SK-N-SH (cell line): Measurements from ENCODE around the gene MBD4. TPM values are rescaled to one million over a fixed set of nuclear protein-coding genes. Genes with fewer than 3 reads are reported as not detected.
"Not testable (repeated sequence)": the region's sequence is repeated elsewhere in the genome, so short reads cannot be mapped to it uniquely, and the experiment has no call there.

Source experiments
- CTCF ChIA-PET: fragments of 300-600, 350-600 bp; formaldehyde crosslinking; extraction: SDS; loops from one replicate; lab custom pipeline; 2021; lab: Yijun Ruan, JAX
- POLR2A ChIA-PET: fragments of 350-600 bp; sonication (Branson Sonifier 250); formaldehyde crosslinking; extraction: SDS; loops from one replicate; lab custom pipeline; 2020; ENCODE audit warnings: antibody characterized with exemption, inconsistent platforms; lab: Yijun Ruan, JAX
- DNase-seq: peaks from one replicate; pipeline ENCODE4 v3.0.0; 2012
- H2AFZ ChIP-seq: fragments of 200-600 bp; sonication (generic); 2 replicates; pipeline ENCODE4 v1.8.1; 2016; ENCODE audit warnings: antibody characterized with exemption, mild to moderate bottlenecking, low read depth
- H3F3A ChIP-seq: fragments of 200-600 bp; sonication (generic); replicated peaks from 2 replicates; pipeline ENCODE3; 2016; ENCODE audit warnings: antibody characterized with exemption, mild to moderate bottlenecking; ENCODE audit not compliant: insufficient read depth
- H3K27ac ChIP-seq, 2 experiments: fragments of 200-500 bp in 1 of 2; fragments of 200-600 bp in 1 of 2; sonication (Bioruptor generic) in 1 of 2; sonication (generic), shearing (Covaris generic) in 1 of 2; 2 replicates each; pipeline versions ENCODE4 v1.5.1 to v1.6.1; 2014 to 2016; ENCODE audit warnings: low read depth in 2 of 2, inconsistent platforms in 1 of 2, low read length in 1 of 2, mild to moderate bottlenecking in 1 of 2, mixed read lengths in 1 of 2
- H3K27me3 ChIP-seq: fragments of 200-600 bp; sonication (generic), shearing (Covaris generic); 2 replicates; pipeline ENCODE4 v1.6.1; 2016; ENCODE audit warnings: mixed run types; ENCODE audit not compliant: insufficient read depth
- H3K36me3 ChIP-seq, 2 experiments: fragments of 200-500 bp in 1 of 2; fragments of 200-600 bp in 1 of 2; sonication (Bioruptor generic) in 1 of 2; sonication (generic) in 1 of 2; replicated peaks in 1 of 2; 2 replicates each; pipeline versions ENCODE3 to v1.5.1; 2014 to 2016; ENCODE audit warnings: low read length in 1 of 2, mild to moderate bottlenecking in 1 of 2; ENCODE audit not compliant: insufficient read depth in 2 of 2, control insufficient read depth in 1 of 2
- H3K4me1 ChIP-seq, 2 experiments: fragments of 200-500 bp in 1 of 2; fragments of 200-600 bp in 1 of 2; sonication (Bioruptor generic) in 1 of 2; sonication (generic), shearing (Covaris generic) in 1 of 2; 2 replicates each; pipeline versions ENCODE4 v1.5.1 to v1.6.1; 2014 to 2016; ENCODE audit warnings: low read depth in 1 of 2, low read length in 1 of 2, mixed run types in 1 of 2; ENCODE audit not compliant: insufficient read depth in 2 of 2, control insufficient read depth in 1 of 2
- H3K4me2 ChIP-seq: fragments of 200-600 bp; sonication (generic), shearing (Covaris generic); 2 replicates; pipeline ENCODE4 v1.6.1; 2017; ENCODE audit warnings: mixed run types
- H3K4me3 ChIP-seq, 2 experiments: fragments of 200-500 bp in 1 of 2; fragments of 200-600 bp in 1 of 2; sonication (Bioruptor generic) in 1 of 2; sonication (generic), shearing (Covaris generic) in 1 of 2; 2 replicates each; pipeline versions ENCODE4 v1.5.1 to v1.8.1; 2014 to 2016; ENCODE audit warnings: low read depth in 2 of 2, inconsistent platforms in 1 of 2, low read length in 1 of 2, mild to moderate bottlenecking in 1 of 2, mixed read lengths in 1 of 2, moderate library complexity in 1 of 2
- H3K79me2 ChIP-seq: fragments of 200-600 bp; sonication (generic); 2 replicates; pipeline ENCODE4 v1.8.1; 2017; ENCODE audit warnings: mild to moderate bottlenecking; ENCODE audit not compliant: insufficient read depth
- H3K9ac ChIP-seq: fragments of 200-600 bp; sonication (generic); 2 replicates; pipeline ENCODE4 v1.6.1; 2017; ENCODE audit warnings: mixed run types
- H3K9me2 ChIP-seq: fragments of 200-600 bp; sonication (generic); 2 replicates; pipeline ENCODE4 v1.6.1; 2017; ENCODE audit warnings: mixed run types
- H3K9me3 ChIP-seq: fragments of 200-600 bp; sonication (generic); 2 replicates; pipeline ENCODE4 v1.6.1; 2017; ENCODE audit warnings: mixed run types, mild to moderate bottlenecking, moderate library complexity
- H4K20me1 ChIP-seq: fragments of 200-600 bp; sonication (generic); 2 replicates; pipeline ENCODE4 v1.6.1; 2017; ENCODE audit warnings: mild to moderate bottlenecking, mixed run types; ENCODE audit not compliant: insufficient read depth
- CHD2 ChIP-seq: fragments of 150-350 bp; IDR thresholded peaks from 2 replicates; pipeline ENCODE4 v1.6.1; 2018; ENCODE audit warnings: low read length; ENCODE audit not compliant: partially characterized antibody
- ELF1 ChIP-seq: IDR thresholded peaks from 2 replicates; pipeline ENCODE4 v1.4.0; 2012
- EZH2phosphoT487 ChIP-seq: fragments of 200-600 bp; sonication (generic); IDR thresholded peaks from 2 replicates; pipeline ENCODE4 v1.6.1; 2017; ENCODE audit warnings: low read depth, mixed run types, mild to moderate bottlenecking, antibody characterized with exemption, moderate library complexity, borderline replicate concordance
- FOXJ3 ChIP-seq: sonication (generic); formaldehyde crosslinking; IDR thresholded peaks from 2 replicates; pipeline ENCODE4 v1.5.1; 2020; ENCODE audit warnings: mild to moderate bottlenecking, missing genetic modification reagents
- IRF3 ChIP-seq: fragments of 150-350 bp; IDR thresholded peaks from 2 replicates; pipeline ENCODE4 v1.6.1; 2016; ENCODE audit warnings: mild to moderate bottlenecking, low read depth, low read length
- JUND ChIP-seq: IDR thresholded peaks from 2 replicates; pipeline ENCODE4 v1.4.0; 2012
- MEF2A ChIP-seq: IDR thresholded peaks from 2 replicates; pipeline ENCODE4 v1.4.0; 2012; ENCODE audit warnings: low read depth, borderline replicate concordance
- NFIC ChIP-seq: IDR thresholded peaks from 2 replicates; pipeline ENCODE4 v1.4.0; 2012; ENCODE audit warnings: borderline replicate concordance
- PBX3 ChIP-seq: IDR thresholded peaks from 2 replicates; pipeline ENCODE4; 2012
- REST ChIP-seq: IDR thresholded peaks from 2 replicates; pipeline ENCODE4 v1.6.1; 2012; ENCODE audit warnings: mild to moderate bottlenecking, low read depth, low read length, moderate library complexity
- RFX5 ChIP-seq: IDR thresholded peaks from 2 replicates; pipeline ENCODE4 v1.6.1; 2012; ENCODE audit warnings: mild to moderate bottlenecking, improper control_type of control experiment, low read length
- TCF12 ChIP-seq: IDR thresholded peaks from 2 replicates; pipeline ENCODE4 v1.4.0; 2012
- TEAD4 ChIP-seq: IDR thresholded peaks from 2 replicates; pipeline ENCODE4 v1.4.0; 2012; ENCODE audit warnings: mild to moderate bottlenecking, borderline replicate concordance; ENCODE audit not compliant: insufficient read depth
- USF2 ChIP-seq: fragments of 150-350 bp; IDR thresholded peaks from 2 replicates; pipeline ENCODE4 v1.6.1; 2017; ENCODE audit warnings: antibody characterized with exemption, low read length, low read depth, borderline replicate concordance
- ZBTB33 ChIP-seq: IDR thresholded peaks from 2 replicates; pipeline ENCODE4 v1.4.0; 2012; ENCODE audit warnings: low read depth, borderline replicate concordance
- WGBS: methylation state at CpG from one replicate; pipeline ENCODE4 v1.1.6; 2017; ENCODE audit warnings: low lambda C conversion rate; 5-methylcytosine and 5-hydroxymethylcytosine counted together
- polyA plus RNA-seq, 3 experiments: library from polyadenylated mRNA; depleted of rRNA; stranded (reverse); fragments of >200 nt; gene quantifications; 2 replicates each; pipeline ENCODE4 v1.2.3, GENCODE V29; 2012
- TF ChIP-seq, protein P1 (sequence below): IDR thresholded peaks from 2 replicates; pipeline ENCODE4 v1.4.0; 2012; ENCODE audit warnings: low read depth

The MBD4 gene
- polyA plus RNA-seq, 1 of the 3 experiments (the other 2 are of a cell fraction), result 11.1 TPM

DNA sequence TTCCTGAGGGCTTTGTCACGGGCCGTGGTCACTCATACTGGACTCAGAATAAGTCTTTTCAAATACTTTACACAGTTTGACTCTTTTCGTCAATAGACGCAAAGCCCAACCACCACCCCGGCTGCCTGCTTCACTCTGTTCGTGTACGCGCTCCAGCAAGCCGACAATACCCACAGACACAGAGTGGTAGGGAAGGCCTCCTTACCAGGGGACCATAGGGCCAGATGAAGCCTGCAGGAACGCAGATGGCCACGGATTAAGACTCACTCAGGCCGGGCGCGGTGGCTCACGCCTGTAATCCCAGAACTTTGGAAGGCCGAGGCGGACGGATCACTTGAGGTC lies 41.0 kb downstream of the MBD4 start:
- DNase-seq, result peak; percentile 55
- WGBS, result 0% methylated on average over 9 of the region's 18 CpGs
- Histone ChIP-seq H3K27me3 (no peaks in the 10 kb centered on the region), H3K4me1 (peaks cover 5 to 10% of the 10 kb centered on the region in 2 experiments; a peak in 1 of 4 replicates), H3F3A (peaks cover 4% of the 10 kb centered on the region), H3K36me3 (peaks cover 0 to 7% of the 10 kb centered on the region in 2 experiments), H3K4me3 (peak overlapping the region; percentile 65 to 90), H3K9ac (peak overlapping the region; percentile 95), H3K9me2 (no peaks in the 10 kb centered on the region)
- POLR2A ChIA-PET, result no interaction called here
- CTCF ChIA-PET, result interaction anchor here (0.6 to 1.7 kb wide), 8 partner anchors 10 to 84 kb away, joined by 3 to 10 read pairs (median 3); a partner anchor contains a TSS
- TF ChIP-seq NFIC, result no peak
- TF ChIP-seq TEAD4, result no peak
- TF ChIP-seq ZBTB33, result no peak
- TF ChIP-seq, protein P1, sequence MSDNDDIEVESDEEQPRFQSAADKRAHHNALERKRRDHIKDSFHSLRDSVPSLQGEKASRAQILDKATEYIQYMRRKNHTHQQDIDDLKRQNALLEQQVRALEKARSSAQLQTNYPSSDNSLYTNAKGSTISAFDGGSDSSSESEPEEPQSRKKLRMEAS, result no peak
- no peak for TF ChIP-seq REST
- no peak for TF ChIP-seq USF2
- no peak for TF ChIP-seq PBX3
- no peak for TF ChIP-seq IRF3
- no peak for TF ChIP-seq CHD2
- no peak for TF ChIP-seq RFX5
- TF ChIP-seq TCF12, result no peak
- no peak for TF ChIP-seq JUND
- no peak for TF ChIP-seq ELF1
- no peak for TF ChIP-seq EZH2phosphoT487
- TF ChIP-seq MEF2A, result no peak
- no peak for TF ChIP-seq FOXJ3 (CRISPR knock-in tag)
- TF ChIP-seq, all 33 proteins: peak for 0
- Histone ChIP-seq H2AFZ (peak overlapping the region; percentile 100), H3K9me3 (no peaks in the 10 kb centered on the region), H3K79me2 (peaks cover 46% of the 10 kb centered on the region), H3K27ac (peak overlapping the region; percentile 72 to 86; a peak in 3 of 4 replicates), H3K4me2 (peak overlapping the region; percentile 94), H4K20me1 (peaks cover 38% of the 10 kb centered on the region)

GRCh38 chr3:129393760-129394564 lies 45.8 kb downstream of the MBD4 start:
- DNase-seq, H3K4me2 ChIP-seq, POLR2A ChIA-PET, H2AFZ ChIP-seq, H3K9me3 ChIP-seq, H3K9me2 ChIP-seq, H3K4me3 ChIP-seq, H3K27ac ChIP-seq, CTCF ChIA-PET, H3F3A ChIP-seq, H3K27me3 ChIP-seq, H3K9ac ChIP-seq: not testable (repeated sequence)
- WGBS, result 94% methylated on average over 6 of the region's 17 CpGs
- H3K36me3 ChIP-seq, result peaks cover 12 to 33% of the 10 kb centered on the region in 2 experiments
- H3K79me2 ChIP-seq, result peaks cover 46% of the 10 kb centered on the region
- peaks cover 5 to 10% of the 10 kb centered on the region in 2 experiments; a peak in 1 of 4 replicates for H3K4me1 ChIP-seq
- H4K20me1 ChIP-seq, result peaks cover 38% of the 10 kb centered on the region
